ENCODE measurements around the gene PANX3. TPM values are rescaled to one million over a fixed set of nuclear protein-coding genes. Genes with fewer than 3 reads are reported as not detected.

The PANX3 gene
- polyA plus RNA-seq, 1 donor from 2014 or later, result not detected

DNA sequence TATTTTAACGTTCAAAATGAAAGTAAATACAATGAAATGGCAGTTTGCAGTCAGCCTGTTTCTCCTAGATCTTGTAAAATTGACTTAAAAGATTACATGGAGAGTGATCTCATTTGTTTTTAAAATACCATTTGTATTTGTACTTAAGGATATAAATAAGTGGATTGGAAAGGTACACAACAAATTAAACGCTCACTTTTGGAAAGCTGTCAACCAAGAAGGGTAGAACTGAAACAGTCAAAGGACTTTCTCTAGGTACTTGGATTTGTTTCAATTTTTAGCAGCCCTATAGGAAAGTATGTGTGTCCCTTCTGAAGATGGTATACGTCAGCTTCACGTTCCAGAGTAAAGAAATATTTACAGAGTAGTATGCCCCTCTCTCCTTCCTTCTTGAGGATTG, 18.7 kb downstream of the PANX3 start:
- Histone ChIP-seq H3K27ac (ENCODE audit: low read length) (no peak overlapping the region), H3K9ac (ENCODE audit: low read length) (no peak overlapping the region), H3K27me3 (ENCODE audit: insufficient read depth, low read depth, low read length) (no peaks in the 10 kb centered on the region), H4K20me1 (ENCODE audit: insufficient read depth) (no peaks in the 10 kb centered on the region), H3K36me3 (ENCODE audit: insufficient read depth, low read length) (peaks cover 20% of the 10 kb centered on the region), H3F3A (ENCODE audit: insufficient read depth, low read length, poor library complexity, severe bottlenecking) (no peaks in the 10 kb centered on the region), H3K4me3 (ENCODE audit: low read length) (no peak overlapping the region), H2AFZ (ENCODE audit: low read depth, low read length) (no peak overlapping the region), H3K4me2 (ENCODE audit: low read length) (no peak overlapping the region), H3K9me3 (ENCODE audit: low read length) (no peaks in the 10 kb centered on the region), H3K79me2 (replicated peaks; ENCODE audit: insufficient read depth, low read length) (peaks cover 6% of the 10 kb centered on the region), H3K9me2 (ENCODE audit: insufficient read depth, low read length) (no peaks in the 10 kb centered on the region)
- TF ChIP-seq CTCF (IDR thresholded peaks at IDR 0.05; ENCODE audit: poor library complexity, severe bottlenecking), result no peak
- no peak for TF ChIP-seq EP300 (conservative IDR thresholded peaks at IDR 0.05; ENCODE audit: poor library complexity, severe bottlenecking)
- TF ChIP-seq TAF1 (IDR thresholded peaks at IDR 0.05; ENCODE audit: low read depth), result no peak
- no peak for TF ChIP-seq MXI1 (conservative IDR thresholded peaks at IDR 0.05; ENCODE audit: poor library complexity, severe bottlenecking)
- TF ChIP-seq EZH2 (IDR thresholded peaks at IDR 0.05; ENCODE audit: borderline replicate concordance, insufficient read depth, low read length, poor library complexity, severe bottlenecking), result no peak
- TF ChIP-seq, protein P1, sequence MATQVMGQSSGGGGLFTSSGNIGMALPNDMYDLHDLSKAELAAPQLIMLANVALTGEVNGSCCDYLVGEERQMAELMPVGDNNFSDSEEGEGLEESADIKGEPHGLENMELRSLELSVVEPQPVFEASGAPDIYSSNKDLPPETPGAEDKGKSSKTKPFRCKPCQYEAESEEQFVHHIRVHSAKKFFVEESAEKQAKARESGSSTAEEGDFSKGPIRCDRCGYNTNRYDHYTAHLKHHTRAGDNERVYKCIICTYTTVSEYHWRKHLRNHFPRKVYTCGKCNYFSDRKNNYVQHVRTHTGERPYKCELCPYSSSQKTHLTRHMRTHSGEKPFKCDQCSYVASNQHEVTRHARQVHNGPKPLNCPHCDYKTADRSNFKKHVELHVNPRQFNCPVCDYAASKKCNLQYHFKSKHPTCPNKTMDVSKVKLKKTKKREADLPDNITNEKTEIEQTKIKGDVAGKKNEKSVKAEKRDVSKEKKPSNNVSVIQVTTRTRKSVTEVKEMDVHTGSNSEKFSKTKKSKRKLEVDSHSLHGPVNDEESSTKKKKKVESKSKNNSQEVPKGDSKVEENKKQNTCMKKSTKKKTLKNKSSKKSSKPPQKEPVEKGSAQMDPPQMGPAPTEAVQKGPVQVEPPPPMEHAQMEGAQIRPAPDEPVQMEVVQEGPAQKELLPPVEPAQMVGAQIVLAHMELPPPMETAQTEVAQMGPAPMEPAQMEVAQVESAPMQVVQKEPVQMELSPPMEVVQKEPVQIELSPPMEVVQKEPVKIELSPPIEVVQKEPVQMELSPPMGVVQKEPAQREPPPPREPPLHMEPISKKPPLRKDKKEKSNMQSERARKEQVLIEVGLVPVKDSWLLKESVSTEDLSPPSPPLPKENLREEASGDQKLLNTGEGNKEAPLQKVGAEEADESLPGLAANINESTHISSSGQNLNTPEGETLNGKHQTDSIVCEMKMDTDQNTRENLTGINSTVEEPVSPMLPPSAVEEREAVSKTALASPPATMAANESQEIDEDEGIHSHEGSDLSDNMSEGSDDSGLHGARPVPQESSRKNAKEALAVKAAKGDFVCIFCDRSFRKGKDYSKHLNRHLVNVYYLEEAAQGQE (IDR thresholded peaks at IDR 0.05; ENCODE audit: borderline replicate concordance), result no peak
- TF ChIP-seq POLR2AphosphoS5 (IDR thresholded peaks at IDR 0.05), result no peak
- no peak for TF ChIP-seq SMC3 (conservative IDR thresholded peaks at IDR 0.05; ENCODE audit: poor library complexity)
- no peak for TF ChIP-seq RAD21 (conservative IDR thresholded peaks at IDR 0.05)

DNA sequence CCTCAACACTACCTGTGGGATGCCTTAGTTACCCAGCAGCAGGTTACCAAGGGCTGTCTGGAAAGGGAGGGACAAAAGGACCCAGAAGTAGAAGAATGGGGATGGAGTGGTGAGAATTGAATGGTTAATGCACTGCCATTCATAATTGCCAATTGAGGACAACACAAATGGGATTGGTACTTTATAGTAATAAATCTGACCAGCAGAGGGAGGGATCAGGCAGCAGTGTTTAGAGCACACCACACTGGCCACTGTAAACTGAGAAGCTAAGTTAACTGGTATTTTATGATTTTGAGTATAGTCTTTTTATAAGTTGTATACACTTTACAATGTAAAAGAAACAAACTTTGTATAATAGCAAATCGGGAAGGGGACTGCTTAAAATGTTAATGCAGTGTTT, 22.1 kb downstream of the PANX3 start:
- no peak overlapping the region for H2AFZ ChIP-seq (ENCODE audit: low read depth, low read length)
- H3K4me3 ChIP-seq (ENCODE audit: low read length), result no peak overlapping the region
- no peak overlapping the region for H3K4me2 ChIP-seq (ENCODE audit: low read length)
- peaks cover 19% of the 10 kb centered on the region for H3K36me3 ChIP-seq (ENCODE audit: insufficient read depth, low read length)
- H3K9me2 ChIP-seq (ENCODE audit: insufficient read depth, low read length), result no peaks in the 10 kb centered on the region
- no peaks in the 10 kb centered on the region for H3K9me3 ChIP-seq (ENCODE audit: low read length)
- H3K27ac ChIP-seq (ENCODE audit: low read length), result no peak overlapping the region
- no peak overlapping the region for H3K9ac ChIP-seq (ENCODE audit: low read length)
- no peaks in the 10 kb centered on the region for H3K79me2 ChIP-seq (replicated peaks; ENCODE audit: insufficient read depth, low read length)
- no peaks in the 10 kb centered on the region for H3F3A ChIP-seq (ENCODE audit: insufficient read depth, low read length, poor library complexity, severe bottlenecking)
- no peaks in the 10 kb centered on the region for H3K27me3 ChIP-seq (ENCODE audit: insufficient read depth, low read depth, low read length)
- TF ChIP-seq, protein P1 (IDR thresholded peaks at IDR 0.05; ENCODE audit: borderline replicate concordance), result no peak
- TF ChIP-seq TAF1 (IDR thresholded peaks at IDR 0.05; ENCODE audit: low read depth) (no peak), POLR2AphosphoS5 (IDR thresholded peaks at IDR 0.05) (no peak)
- no peaks in the 10 kb centered on the region for H4K20me1 ChIP-seq (ENCODE audit: insufficient read depth)

All from neural cell (in vitro differentiated cells).